Mesothelial cell of epicardium (in vitro differentiated cells): ENCODE results near the gene SLC35F6. TPM values are rescaled to one million over a fixed set of nuclear protein-coding genes. Genes with fewer than 3 reads are reported as not detected.
"Not testable (repeated sequence)": the region's sequence is repeated elsewhere in the genome, so short reads cannot be mapped to it uniquely, and the experiment has no call there.

Experiments used
- DNase-seq, 2 experiments: peaks; one replicate each; pipeline ENCODE4 v3.0.0; 2021; ENCODE audit warnings: low spot score in 2 of 2; ENCODE audit not compliant: unreplicated experiment in 2 of 2
- H3K27ac Mint-ChIP-seq: 2 replicates; pipeline ENCODE4 v1.8.0; 2021; ENCODE audit warnings: mixed read lengths
- H3K27me3 Mint-ChIP-seq: 2 replicates; pipeline ENCODE4 v1.8.0; 2021; ENCODE audit warnings: low read depth, mixed read lengths
- H3K36me3 Mint-ChIP-seq: 2 replicates; pipeline ENCODE4 v1.8.0; 2021; ENCODE audit warnings: mixed read lengths
- H3K4me1 Mint-ChIP-seq: 2 replicates; pipeline ENCODE4 v1.8.0; 2021; ENCODE audit warnings: mixed read lengths
- H3K4me3 Mint-ChIP-seq: 2 replicates; pipeline ENCODE4 v1.8.0; 2021; ENCODE audit warnings: mild to moderate bottlenecking, moderate library complexity, mixed read lengths
- H3K9me3 Mint-ChIP-seq: 2 replicates; pipeline ENCODE4 v1.8.0; 2021; ENCODE audit warnings: mixed read lengths
- total RNA-seq: library from RNA; stranded (reverse); gene quantifications from 3 replicates; pipeline ENCODE4 v1.2.1, GENCODE V29; 2021
- TF ChIP-seq, protein P1 (sequence below): fragments of 200-600 bp; sonication (generic); IDR thresholded peaks from one replicate; pipeline ENCODE4 v1.5.0; 2021; ENCODE audit warnings: antibody characterized with exemption; ENCODE audit not compliant: unreplicated experiment

The SLC35F6 gene
- total RNA-seq, 1 donor from 2014 or later: 26.0 TPM

DNA sequence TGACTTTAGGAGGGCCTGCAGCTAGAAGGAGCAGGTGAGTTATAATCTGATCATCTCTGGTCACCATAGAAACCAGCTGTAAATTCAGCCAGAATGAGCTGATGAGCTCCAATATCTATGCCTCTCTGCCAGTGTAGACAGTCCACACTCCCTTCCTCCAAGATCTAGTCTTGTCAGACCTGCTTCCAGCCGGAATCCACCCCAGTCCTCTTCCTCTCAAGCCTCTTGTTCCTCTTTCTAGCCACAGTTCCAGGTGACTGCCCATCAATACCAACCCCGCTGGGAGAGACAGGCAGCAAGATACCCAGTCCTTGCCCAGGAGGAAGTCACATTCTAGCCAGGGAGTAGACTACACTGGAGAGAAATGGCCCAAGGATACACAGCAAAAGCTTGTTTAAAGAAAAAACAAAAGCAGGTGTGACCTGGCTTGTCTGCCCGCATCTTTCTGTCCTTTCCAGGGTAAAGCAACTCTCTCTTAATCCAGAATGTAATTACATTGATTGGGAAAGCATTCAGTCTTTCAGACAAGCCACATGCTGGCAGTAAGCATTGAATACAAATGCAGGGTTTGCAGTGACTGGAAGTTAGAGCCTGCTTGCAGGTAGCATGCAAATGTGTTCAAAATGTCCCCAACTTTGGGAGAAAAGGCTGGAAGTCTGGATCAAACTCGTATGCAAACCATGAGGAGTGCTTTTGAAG lies 9.0 kb upstream of the SLC35F6 start:
- no peak overlapping the region for H3K27ac Mint-ChIP-seq

DNA sequence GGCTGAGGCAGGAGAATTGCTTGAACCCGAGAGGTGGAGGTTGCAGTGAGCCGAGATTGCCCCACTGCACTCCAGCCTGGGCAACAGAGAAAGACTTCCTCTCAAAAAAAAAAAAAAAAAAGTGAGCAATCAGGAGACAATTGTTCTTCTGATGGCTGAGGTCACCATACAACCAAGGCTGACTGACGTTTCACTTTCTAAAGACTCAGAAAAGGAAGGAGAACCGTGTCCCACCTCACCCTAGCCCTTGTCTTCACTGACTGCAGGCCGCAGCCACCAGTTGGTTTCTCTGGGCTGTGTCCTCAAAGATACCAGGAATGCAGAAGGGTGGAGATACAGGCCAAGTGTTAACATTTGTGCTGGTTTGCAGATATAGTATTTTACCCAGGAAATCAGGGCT lies 7.7 kb upstream of the SLC35F6 start:
- Mint-ChIP-seq H3K4me3 (no peak overlapping the region), H3K36me3 (no peaks in the 10 kb centered on the region), H3K27me3 (no peaks in the 10 kb centered on the region), H3K9me3 (peaks cover 2% of the 10 kb centered on the region), H3K4me1 (peaks cover 26% of the 10 kb centered on the region), H3K27ac (no peak overlapping the region)
- TF ChIP-seq, protein P1, sequence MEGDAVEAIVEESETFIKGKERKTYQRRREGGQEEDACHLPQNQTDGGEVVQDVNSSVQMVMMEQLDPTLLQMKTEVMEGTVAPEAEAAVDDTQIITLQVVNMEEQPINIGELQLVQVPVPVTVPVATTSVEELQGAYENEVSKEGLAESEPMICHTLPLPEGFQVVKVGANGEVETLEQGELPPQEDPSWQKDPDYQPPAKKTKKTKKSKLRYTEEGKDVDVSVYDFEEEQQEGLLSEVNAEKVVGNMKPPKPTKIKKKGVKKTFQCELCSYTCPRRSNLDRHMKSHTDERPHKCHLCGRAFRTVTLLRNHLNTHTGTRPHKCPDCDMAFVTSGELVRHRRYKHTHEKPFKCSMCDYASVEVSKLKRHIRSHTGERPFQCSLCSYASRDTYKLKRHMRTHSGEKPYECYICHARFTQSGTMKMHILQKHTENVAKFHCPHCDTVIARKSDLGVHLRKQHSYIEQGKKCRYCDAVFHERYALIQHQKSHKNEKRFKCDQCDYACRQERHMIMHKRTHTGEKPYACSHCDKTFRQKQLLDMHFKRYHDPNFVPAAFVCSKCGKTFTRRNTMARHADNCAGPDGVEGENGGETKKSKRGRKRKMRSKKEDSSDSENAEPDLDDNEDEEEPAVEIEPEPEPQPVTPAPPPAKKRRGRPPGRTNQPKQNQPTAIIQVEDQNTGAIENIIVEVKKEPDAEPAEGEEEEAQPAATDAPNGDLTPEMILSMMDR: no peak
- DNase-seq: no peak

More for the DNA sequence above, 9.0 kb upstream of the SLC35F6 start:
- Mint-ChIP-seq H3K36me3 (no peaks in the 10 kb centered on the region), H3K9me3 (peaks cover 4% of the 10 kb centered on the region), H3K27me3 (no peaks in the 10 kb centered on the region), H3K4me3 (no peak overlapping the region), H3K4me1 (peaks cover 25% of the 10 kb centered on the region)
- no peak for DNase-seq
- TF ChIP-seq, protein P1: no peak

DNA sequence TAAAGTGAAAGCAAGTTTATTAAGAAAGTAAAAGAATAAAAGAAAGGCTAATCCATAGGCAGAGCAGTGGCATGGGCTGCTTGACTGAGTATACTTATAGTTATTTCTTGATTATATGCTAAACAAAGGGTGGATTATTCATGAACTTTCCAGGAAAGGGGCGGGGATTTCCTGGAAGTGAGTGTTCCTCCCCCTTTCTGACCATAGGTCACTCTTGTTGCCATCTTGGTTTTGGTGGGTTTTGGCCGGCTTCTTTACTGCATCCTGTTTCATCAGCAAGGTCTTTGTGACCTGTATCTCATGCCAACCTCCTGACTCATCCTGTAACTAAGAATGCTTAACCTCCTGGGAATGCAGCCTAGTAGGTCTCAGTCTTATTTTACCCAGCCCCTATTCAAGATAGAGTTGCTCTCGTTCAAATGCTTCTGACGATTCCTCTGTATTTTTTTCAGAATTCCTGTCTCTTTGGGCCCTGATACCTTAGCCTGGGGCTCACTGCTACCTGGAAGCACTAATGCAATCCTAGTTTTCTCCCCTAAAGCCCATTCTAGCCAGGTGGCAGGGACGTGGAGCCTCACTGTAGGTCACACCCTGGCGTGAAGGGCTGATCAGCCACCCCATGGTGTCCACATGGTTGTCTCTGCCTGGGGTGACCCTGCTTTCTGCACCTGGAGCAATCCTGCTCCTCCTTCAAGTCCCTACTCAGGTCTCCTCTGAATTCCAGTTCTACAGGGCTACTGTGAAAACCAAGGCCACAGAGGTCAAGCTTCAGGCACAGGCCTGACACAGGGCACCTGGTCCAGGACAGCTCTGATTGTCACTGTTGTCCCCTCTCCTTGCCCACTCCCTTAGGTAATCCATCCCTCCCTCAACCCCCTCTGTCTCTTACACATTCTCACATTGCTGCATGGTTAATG lies 6.0 kb upstream of the SLC35F6 start:
- no peak overlapping the region for H3K4me3 Mint-ChIP-seq
- no peaks in the 10 kb centered on the region for H3K27me3 Mint-ChIP-seq
- H3K4me1 Mint-ChIP-seq: peaks cover 26% of the 10 kb centered on the region
- H3K27ac Mint-ChIP-seq: peak overlapping the region; percentile 92
- DNase-seq: no peak
- H3K9me3 Mint-ChIP-seq: no peaks in the 10 kb centered on the region
- TF ChIP-seq, protein P1: no peak
- H3K36me3 Mint-ChIP-seq: no peaks in the 10 kb centered on the region

DNA sequence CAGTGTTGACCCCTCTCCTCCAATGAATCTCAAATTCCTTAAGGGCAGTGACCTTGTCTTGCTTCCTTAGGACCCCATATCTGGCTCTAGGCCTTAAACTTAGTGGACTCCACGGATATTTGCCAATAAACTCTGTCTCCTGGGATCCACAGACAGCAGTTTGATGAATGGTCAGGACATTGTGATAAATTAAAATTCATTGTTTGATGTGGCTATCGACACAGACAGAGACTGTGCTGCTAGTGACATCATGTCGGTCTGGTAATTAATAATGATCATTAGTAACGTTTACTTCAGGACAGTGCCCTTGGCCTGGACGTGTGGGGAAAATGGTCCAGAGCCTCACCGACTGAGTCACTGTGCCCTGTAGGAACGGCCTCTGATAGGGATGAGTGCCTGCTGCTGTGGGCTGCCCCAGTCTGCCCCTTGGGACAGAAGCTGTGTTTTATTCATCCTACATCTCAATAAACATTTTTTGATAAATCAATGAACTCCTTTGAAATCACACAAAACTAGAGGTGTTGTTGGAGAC lies 5.2 kb upstream of the SLC35F6 start:
- Mint-ChIP-seq H3K9me3 (no peaks in the 10 kb centered on the region), H3K4me1 (peaks cover 28% of the 10 kb centered on the region), H3K36me3 (no peaks in the 10 kb centered on the region), H3K4me3 (no peak overlapping the region), H3K27me3 (no peaks in the 10 kb centered on the region), H3K27ac (peak overlapping the region; percentile 92)
- TF ChIP-seq, protein P1: no peak
- DNase-seq: no peak

DNA sequence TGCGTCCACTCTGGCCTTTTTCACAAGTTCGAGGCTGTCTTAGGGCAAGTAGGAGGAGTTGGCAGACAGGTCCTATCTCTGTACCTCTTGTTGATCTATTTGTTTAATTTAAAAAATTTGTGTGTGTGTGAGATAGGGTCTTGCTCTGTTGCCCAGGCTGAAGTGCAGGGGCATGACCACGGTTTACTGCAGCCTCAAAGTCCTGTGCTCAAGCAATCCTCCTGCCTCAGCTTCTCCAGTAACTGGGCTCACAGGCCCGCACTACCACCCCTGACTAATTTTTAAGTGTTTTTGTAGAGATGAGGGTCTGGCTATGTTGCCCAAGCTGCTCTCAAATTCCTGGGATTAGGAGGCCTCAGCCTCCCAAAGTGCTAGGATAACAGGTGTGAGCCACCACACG lies 4.2 kb upstream of the SLC35F6 start:
- Mint-ChIP-seq H3K9me3 (no peaks in the 10 kb centered on the region), H3K27ac (peak overlapping the region; percentile 69), H3K36me3 (no peaks in the 10 kb centered on the region), H3K4me3 (no peak overlapping the region), H3K27me3 (no peaks in the 10 kb centered on the region), H3K4me1 (peaks cover 33% of the 10 kb centered on the region)
- DNase-seq: no peak
- TF ChIP-seq, protein P1: no peak

DNA sequence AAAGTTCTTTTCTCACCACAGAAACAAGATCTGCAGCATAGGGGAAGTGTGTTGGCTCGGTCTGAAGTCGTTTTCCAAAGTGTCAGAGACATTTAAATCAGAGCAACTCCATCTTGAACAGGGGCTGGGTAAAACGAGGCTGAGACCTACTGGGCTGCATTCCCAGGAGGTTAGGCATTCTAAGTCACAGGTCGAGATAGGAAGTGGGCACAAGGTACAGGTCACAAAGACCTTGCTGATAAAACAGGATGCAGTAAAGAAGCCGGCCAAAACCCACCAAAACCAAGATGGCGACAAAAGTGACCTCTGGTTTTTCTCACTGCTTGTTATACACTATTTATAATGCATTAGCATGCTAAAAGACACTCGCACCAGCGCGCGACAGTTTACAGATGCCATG lies 3.1 kb upstream of the SLC35F6 start:
- not testable (repeated sequence) for H3K9me3 Mint-ChIP-seq, H3K27me3 Mint-ChIP-seq, DNase-seq, H3K36me3 Mint-ChIP-seq, H3K4me3 Mint-ChIP-seq
- Mint-ChIP-seq H3K4me1 (peaks cover 43% of the 10 kb centered on the region), H3K27ac (peak overlapping the region; percentile 84)
